NCI-H1105 treated with DMSO at 0.1 percent for 48 hours (cell line): ENCODE measurements around the gene CAMTA2.
"Not testable (repeated sequence)": the region's sequence is repeated elsewhere in the genome, so short reads cannot be mapped to it uniquely, and the experiment has no call there.

Source experiments
- DNase-seq: peaks from one replicate; lab custom pipeline; 2025; lab: John Stamatoyannopoulos, UW

Gene CAMTA2

DNA sequence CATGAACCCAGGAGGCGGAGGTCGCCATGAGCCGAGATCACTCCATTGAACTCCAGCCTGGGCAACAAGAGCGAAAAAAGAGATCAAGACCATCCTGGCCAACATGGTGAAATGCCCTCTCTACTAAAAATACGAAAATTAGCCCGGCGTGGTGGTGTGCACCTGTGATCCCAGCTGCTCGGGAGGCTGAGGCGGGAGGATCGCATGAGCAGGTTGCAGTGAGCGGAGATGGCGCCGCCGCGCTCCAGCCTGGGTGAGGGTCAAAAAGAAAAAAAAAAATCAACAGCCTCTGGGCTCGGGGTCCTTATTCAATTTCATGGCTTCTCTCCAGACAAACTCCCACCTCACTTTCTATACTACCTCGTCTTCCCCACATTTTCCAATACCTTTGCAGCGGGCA lies 58.6 kb downstream of the CAMTA2 start:
- DNase-seq = no peak

DNA sequence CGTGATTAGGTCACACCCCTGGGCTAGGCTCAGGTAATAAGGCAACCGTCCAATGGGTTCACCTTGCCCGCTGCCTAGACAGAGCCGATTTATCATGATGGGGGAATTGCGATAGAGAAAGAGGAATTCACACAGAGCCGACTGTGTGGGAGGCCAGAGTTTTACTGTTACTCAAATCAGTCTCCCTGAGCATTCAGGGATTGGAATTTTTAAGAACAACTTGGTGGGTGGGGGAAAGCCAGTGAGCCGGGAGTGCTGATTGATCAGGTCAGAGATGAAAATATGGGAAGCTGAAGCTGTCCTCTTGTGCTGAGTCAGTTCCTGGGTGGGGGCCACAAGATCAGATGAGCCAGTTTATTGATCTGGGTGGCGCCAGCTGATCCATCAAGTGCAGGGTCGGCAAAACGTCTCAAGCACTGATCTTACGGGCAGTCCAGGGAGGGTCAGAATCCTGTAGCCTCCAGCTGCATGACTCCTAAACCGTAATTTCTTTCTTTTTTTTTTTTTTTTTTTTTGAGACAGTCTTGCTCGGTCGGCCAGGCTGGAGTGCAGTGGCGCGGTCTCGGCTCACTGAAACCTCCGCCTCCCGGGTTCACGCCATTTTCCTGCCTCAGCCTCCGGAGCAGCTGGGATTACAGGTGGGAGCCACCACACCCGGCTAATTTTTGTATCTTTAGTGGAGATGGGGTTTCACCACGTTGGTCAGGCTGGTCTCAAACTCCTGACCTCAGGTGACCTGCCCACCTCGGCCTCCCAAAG lies 60.7 kb downstream of the CAMTA2 start:
- DNase-seq = not testable (repeated sequence)

DNA sequence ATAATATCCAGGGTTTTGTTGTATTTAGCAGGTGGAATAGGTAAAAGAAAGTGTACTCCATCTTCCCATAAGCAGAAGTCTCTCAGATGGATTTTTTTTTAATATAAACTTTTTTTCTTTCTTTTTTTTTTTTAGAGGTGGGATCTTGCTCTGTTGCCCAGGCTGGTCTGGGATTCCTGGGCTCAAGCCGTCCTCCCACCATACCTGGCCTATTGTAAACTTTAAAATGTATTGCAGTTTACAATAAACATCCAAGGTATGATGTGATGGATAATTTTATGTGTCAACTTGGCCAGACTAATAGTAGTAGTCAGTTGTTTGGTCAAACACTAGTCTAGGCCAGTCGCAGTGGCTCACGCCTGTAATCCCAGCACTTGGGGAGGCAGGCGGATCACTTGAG lies 66.2 kb downstream of the CAMTA2 start:
- no peak for DNase-seq

DNA sequence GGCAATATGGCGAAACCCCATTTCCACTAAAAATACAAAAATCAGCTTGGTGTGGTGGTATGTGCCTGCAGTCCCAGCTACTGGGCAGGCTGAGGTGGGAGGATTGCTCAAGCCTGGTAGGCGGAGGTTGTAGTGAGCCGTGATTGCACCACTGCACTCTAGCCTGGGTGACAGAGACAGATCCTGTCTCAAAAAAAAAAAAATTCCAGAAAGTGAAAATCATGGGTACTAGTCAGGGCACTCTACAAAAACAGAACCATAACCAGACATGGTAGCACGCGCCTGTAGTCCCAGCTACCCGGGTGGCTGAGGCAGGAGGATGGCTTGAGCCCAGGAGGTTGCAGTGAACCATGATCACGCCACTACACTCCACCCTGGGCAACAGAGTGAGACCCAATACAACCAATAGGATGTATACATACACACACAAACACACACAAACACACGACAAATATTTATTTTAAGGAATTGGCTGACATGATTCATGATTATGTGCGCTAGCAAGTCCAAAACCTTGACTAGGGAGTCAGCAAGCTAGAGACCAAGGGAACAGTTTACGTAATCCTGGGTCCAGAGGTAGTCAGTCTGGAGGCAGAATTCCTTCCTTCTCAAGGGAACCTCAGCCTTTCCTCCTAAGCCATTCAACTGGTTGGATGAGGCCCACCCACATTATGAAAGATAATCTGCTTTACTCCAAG lies 67.0 kb downstream of the CAMTA2 start:
- no peak for DNase-seq

DNA sequence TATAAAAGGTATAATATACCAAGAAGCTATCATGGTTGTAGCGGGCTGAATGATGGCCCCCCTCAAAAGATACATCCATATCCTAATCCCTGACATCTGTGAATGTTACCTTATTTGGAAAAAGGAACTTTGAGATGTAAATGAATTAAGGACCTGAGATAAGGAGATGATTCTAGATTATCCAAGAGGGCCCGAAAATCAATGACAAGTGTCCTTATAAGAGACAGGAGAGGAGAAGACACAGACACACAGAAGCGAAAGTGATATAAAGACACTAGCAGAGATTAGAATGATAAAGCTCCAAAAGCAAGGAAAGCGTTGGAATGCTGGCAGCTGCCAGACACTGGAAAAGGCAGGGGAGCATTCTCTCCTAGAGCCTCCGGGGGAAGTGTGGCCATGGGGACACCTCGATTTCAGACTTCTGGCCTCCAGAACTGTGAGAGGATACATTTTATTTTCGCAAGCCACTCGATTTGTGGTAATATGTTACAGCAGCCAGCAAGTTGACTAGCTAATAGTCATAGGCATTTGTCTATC lies 67.9 kb downstream of the CAMTA2 start:
- DNase-seq = no peak
